ENCODE data around the gene PTPRE. TPM values are rescaled to one million over a fixed set of nuclear protein-coding genes. Genes with fewer than 3 reads are reported as not detected.

PTPRE gene
- total RNA-seq, 2 donors from 2014 or later: 26.9 to 36.1 TPM

DNA sequence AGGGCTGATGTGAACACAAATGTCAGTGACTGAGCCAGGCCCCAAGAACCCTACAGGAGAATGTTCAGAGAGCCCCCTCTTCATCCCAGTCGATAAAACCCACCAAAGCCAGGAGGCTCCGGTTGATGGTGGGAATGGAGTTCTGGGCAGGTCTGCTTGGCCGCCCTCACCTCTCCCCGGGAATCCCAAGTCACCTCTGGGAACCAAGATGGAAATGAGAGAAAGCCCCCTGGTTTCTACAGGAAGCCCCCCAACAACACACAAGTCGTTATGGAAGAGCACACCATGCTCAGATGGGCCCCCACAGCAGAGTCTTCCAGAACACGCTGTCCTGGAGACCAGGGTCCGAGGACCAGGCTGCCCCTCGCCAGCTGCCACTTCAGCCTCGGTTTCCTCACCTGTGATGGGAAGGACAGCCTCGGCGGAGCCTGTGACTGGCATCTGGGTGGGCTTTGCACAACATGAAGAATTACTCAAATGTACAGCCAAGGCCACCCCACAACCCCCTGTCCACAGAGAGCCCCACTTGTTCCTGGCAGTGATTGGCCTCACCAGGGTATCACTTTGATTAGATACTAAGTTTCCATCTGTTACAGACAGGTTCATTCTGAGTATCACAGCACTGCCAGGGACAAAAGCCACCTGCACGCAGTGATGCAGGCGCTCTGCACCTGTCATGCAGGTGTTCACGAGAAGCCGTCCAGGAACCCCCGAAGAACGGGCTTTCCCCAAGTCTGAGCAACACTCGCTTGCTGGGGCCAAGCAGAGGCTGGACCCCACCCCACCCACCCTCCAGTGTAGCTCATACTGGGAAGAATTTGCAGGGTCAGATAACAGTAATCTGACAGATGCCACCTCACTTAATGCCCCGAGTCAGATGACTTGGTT, 161.7 kb downstream of the PTPRE start:
- no peak for ATAC-seq
- intact Hi-C loops (cut with DNase I, micrococcal nuclease): no loop called here
- peak in 1 of 2 donors; percentile 14 for DNase-seq

DNA sequence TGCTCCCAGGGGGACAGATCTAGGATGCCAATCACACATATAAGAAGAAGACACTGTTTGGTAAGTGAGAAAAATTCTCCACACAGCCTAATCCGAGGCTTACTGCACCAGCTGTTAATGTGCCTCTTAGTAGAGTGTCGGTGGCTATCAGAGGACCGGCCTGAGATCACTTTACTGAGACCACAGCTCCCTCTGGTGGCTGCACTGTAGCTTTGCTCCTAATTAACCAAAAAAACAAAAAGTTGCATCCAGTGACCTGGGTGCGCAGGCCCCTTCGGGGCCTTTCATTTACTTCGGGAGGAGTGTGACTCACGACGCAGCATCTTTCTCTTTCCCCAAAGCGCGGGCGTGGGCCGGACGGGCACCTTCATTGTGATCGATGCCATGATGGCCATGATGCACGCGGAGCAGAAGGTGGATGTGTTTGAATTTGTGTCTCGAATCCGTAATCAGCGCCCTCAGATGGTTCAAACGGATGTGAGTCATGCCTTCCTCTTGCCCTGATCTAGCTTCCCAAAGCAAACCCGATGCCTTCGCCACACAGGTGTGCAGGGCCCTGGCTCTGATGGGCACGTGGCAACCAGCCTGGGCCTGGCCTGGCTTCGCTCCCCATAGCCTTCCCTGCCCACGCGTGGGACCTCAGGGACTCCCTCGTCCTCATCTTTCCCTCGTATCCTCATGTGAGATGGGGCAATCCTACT, 162.6 kb downstream of the PTPRE start:
- intact Hi-C loops (cut with DNase I, micrococcal nuclease): loop anchor here in 1 of 2 donors (10.0 kb wide), 1 partner anchor 75 kb away; no protein-coding TSS in a partner anchor
- DNase-seq (peak; percentile 58 to 66), ATAC-seq (peak; percentile 84)

DNA sequence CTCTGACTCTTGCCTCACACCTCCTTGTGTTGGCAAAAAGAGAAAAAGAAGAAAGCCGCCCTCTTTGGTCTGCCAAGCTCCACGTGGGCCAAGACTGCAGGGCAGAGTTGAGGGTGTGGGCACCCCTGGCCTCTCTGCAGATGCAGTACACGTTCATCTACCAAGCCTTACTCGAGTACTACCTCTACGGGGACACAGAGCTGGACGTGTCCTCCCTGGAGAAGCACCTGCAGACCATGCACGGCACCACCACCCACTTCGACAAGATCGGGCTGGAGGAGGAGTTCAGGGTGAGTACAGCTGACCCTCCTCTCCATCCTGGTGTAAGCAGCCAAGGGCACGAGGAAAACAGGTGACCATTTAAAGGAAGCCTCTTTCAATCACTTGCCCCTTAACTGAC, 163.3 kb downstream of the PTPRE start:
- intact Hi-C loops (cut with DNase I, micrococcal nuclease): loop anchor here in 1 of 2 donors (10.0 kb wide), 1 partner anchor 75 kb away; no protein-coding TSS in a partner anchor
- DNase-seq (peak in 1 of 2 donors; percentile 5), ATAC-seq (no peak)

DNA sequence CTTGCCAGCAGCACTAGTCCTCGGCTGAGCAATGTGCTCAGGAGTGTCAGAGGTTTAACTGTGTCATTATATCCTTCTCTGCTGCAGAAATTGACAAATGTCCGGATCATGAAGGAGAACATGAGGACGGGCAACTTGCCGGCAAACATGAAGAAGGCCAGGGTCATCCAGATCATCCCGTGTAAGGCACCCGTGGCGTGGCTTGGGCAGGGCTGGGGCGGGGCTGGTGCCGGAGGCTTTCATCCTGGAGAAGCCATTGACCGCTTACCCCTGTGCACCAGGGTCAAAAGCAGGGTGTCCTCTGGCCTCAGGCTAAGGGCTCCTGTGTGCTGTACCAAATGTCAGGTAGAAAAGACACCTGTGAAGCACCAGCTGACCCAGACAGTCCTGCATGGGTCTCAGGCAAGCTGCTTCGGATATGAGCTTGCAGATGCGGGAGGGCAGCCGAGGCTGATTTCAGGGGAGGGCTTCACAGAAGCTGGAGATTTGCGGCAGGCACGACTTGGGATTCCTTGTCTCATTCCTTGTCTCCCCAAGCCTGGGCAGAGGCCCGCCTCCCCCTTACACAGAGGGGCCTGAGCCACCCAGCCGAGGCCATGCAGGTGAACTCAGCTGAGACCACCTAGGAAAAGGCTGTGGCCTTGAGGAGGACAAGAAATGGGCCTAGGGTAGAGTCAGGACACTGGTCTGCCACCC, 164.0 kb downstream of the PTPRE start:
- intact Hi-C loops (cut with DNase I, micrococcal nuclease): loop anchor here in 1 of 2 donors (10.0 kb wide), 1 partner anchor 74 kb away; no protein-coding TSS in a partner anchor
- DNase-seq (peak in 1 of 2 donors; percentile 14), ATAC-seq (no peak)

DNA sequence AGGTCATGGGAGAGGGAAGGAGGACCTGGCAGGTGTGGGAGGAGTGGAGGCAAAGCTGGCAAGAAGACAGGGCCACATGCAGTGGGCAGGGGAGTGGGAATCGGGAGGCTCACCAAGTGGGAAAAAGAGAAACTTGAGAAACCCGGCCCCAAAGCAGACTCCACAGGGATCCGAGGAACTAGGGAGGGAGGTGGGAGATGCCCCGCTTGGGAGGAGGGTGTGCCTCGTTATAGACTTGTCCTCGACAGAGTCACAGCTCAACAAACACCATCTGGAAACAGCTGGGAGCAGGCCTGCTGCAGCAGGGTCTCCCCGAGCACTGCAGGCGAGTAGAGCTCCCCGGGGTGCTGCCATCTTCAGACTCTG, 164.5 kb downstream of the PTPRE start:
- intact Hi-C loops (cut with DNase I, micrococcal nuclease): loop anchor here in 1 of 2 donors (10.0 kb wide), 1 partner anchor 73 kb away; no protein-coding TSS in a partner anchor
- ATAC-seq: no peak
- DNase-seq: peak in 1 of 2 donors; percentile 17

DNA sequence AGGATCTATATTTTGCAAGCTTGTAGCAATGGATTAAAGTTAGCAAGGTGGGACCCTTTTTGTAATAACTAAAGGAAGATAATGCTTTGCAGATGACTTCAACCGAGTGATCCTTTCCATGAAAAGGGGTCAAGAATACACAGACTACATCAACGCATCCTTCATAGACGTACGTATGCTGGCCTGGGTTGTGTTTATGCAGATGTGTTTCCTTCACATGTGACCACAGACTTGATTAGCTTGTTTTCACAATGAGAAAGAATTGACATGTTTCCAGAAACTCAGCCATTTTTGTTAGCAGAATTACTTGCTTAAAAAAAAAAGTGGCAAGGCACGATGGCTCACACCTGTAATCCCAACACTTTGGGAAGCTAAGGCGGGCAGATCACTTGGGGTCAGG, 165.1 kb downstream of the PTPRE start:
- ATAC-seq: no peak
- DNase-seq: no peak
- intact Hi-C loops (cut with DNase I, micrococcal nuclease): loop anchor here in 1 of 2 donors (10.0 kb wide), 1 partner anchor 73 kb away; no protein-coding TSS in a partner anchor

DNA sequence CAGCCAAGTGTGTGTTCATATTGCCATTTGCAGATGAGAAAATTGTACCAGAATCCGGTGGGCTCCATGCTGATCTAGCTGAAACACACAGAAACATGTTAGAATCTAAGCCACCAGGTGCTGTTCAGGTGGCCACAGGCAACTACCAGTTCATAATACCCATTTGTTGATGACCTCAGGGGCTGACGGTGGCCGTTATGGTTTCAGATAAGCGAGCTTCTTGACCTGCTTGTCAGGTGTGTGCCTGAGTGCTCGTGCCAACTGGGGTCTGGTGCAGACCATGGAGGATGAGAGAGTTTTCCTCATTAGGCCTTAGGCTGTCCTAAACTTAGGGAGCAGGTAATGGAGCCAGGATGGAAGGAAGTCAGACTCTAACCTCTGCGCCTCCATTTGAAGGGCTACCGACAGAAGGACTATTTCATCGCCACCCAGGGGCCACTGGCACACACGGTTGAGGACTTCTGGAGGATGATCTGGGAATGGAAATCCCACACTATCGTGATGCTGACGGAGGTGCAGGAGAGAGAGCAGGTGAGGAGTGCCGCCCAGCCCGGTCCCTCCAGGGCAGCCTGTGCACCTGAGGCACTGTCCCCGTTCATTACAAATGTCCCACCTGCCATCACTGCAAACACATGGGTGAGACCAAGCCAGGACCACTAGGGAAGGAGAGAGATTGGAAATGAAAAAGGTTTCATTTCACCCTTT, 166.2 kb downstream of the PTPRE start:
- ATAC-seq: no peak
- intact Hi-C loops (cut with DNase I, micrococcal nuclease): loop anchor here in 1 of 2 donors (10.0 kb wide), 1 partner anchor 72 kb away; no protein-coding TSS in a partner anchor
- DNase-seq: no peak

DNA sequence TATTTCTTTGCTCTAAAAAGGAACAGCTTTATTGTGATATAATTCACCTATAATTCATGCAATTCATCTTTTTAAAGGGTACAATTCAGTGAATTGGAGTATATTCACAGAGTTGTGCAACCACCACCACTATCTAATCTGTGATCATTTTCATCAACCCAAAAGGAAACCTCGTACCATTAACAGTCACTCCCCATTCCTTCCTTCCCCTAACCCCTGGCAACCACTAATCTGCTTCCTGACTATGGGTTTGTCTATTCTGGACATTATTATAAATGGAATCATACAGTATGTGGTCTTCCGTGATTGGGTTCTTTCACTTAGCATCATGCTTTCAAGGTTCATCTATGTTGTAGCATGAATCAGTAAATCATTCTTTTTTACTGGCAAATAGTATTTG, 167.0 kb downstream of the PTPRE start:
- intact Hi-C loops (cut with DNase I, micrococcal nuclease): loop anchor here in 1 of 2 donors (10.0 kb wide), 1 partner anchor 71 kb away; no protein-coding TSS in a partner anchor
- no peak for DNase-seq
- no peak for ATAC-seq

DNA sequence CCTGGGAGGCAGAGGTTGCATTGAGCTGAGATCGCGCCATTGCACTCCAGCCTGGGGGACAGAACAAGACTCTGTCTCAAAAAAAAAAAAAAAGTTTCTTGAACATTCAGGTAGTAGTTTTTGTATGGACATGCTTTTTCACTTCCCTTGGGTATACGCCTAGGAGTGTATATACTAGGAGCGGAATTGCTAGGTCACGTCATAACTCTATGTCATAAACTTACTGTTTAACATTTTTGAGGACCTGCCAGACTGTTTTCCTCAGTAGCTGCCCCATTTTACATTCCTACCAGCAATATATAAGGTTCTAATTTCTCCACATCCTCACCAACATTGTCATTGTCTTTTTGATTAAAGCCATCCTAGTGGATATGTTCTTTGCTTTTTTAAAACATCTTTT, 167.7 kb downstream of the PTPRE start:
- intact Hi-C loops (cut with DNase I, micrococcal nuclease): loop anchor here in 1 of 2 donors (10.0 kb wide), 1 partner anchor 70 kb away; no protein-coding TSS in a partner anchor

DNA sequence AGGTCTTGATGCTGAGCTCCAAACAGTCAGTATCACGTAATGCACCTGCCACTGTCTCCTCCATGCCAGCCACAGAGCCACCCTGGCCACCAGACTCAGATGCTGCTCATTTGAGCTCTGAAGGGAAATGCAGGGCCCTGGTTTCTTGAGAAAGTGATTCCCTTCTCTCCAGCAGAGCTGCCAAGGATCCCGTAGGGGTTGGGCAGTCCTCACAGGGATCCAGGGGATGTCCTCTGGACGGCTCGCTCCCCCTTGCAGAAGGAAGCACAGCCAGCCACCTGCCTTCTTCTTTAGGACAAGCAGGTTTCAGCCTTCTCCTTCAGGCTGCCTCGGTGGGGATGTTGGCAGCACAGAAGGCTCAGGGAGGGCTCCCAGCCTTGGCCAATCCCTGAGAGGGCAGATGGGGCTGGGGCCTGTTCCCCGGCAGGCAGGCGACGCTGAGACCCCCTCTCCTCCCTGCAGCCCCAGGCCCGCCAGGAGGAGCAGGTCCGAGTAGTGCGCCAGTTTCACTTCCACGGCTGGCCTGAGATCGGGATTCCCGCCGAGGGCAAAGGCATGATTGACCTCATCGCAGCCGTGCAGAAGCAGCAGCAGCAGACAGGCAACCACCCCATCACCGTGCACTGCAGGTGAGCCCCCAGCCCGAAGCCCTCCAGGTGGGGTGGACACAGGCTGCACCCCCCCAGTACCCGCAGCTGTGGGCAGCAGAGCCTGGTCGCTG, 170.4 kb downstream of the PTPRE start:
- no peak for DNase-seq
- no peak for ATAC-seq
- intact Hi-C loops (cut with DNase I, micrococcal nuclease): loop anchor here in 1 of 2 donors (10.0 kb wide), 1 partner anchor 67 kb away; no protein-coding TSS in a partner anchor

More for the DNA sequence above, 167.7 kb downstream of the PTPRE start:
- DNase-seq (no peak), ATAC-seq (no peak)

DNA sequence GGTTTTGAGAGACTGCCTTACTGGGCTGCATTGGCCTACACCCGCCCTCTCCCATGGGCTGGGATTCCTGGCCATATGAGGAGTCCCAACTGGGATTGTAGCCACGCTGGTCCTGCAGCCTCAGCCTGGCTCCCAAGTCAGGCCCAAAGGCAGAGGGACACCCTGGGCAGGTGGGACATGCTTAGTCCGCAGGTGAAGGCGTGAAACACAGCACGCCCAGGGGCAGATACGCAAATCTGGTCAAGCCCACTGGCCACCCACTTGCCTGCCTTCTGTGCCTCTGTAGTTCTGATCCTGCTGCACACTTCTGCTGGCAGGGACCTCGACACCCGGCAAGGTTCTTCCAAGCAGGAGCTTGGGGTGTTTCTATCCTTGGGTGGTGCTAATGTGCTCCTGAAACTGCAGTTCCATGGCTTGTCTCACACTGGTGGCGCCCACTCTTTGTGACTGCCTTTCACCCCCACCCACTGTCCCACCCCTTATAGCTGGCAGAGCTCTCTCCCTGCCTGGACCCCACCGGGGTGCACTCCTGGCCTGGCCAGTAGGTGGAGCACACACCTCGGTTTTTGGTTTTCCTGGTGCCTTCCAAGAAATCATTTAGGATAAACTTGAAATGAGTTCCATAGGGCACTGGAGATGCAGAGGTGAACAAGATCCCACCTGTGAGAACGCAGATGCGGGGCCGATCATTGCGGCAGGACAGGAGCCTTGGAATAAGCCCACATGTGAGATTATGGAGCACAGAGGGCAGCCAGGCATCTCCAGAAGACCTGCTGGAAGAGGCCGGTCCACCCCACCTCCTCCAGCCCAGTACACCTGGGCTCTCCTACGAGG, 171.4 kb downstream of the PTPRE start:
- peak in 1 of 2 donors; percentile 56 for DNase-seq
- intact Hi-C loops (cut with DNase I, micrococcal nuclease): loop anchor here in 1 of 2 donors (10.0 kb wide), 1 partner anchor 66 kb away; no protein-coding TSS in a partner anchor

DNA sequence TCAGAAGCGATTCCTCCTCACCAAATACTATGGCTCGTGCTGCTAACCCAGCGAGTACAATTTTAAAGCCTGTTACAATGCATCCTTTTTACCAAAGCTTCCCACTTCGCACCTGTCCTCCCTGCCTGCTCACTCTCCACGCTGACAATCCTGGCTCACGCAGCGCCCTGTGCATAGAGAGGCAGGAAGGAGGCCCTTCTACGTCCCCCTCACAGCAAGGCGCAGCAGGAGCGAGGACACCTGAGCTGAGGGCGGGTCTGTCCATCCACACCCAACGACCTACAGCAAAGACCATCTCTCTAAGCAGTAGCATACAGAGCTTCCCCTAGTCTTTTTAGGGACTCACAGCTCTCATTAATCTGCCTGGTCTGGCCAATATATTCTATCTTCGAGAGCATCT, 173.3 kb downstream of the PTPRE start:
- no peak for DNase-seq
- ATAC-seq: no peak

More for the DNA sequence above, 171.4 kb downstream of the PTPRE start:
- peak; percentile 83 for ATAC-seq

DNA sequence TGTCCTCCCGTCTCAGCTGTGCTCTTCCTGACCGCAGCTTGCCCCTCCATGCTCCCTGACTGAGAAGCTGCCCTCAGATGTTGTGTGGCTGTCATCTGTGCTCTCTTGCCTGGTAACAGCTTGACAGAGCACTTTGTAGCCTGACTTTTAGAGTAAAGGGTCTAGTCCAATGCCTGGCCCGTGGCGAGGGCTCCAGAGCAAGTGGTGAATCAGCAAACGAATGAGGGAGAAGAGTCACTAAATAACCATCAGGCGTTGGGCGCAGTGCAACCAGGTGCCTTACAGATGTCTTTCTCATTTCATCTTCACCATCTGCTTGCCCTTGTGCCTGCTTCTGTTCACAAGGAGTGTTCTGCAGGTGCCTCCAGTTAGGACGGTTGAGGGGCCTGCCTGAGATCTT, 173.7 kb downstream of the PTPRE start:
- ATAC-seq: no peak
- intact Hi-C loops (cut with DNase I, micrococcal nuclease): no loop called here
- no peak for DNase-seq

More for the DNA sequence above, 173.3 kb downstream of the PTPRE start:
- intact Hi-C loops (cut with DNase I, micrococcal nuclease): no loop called here

DNA sequence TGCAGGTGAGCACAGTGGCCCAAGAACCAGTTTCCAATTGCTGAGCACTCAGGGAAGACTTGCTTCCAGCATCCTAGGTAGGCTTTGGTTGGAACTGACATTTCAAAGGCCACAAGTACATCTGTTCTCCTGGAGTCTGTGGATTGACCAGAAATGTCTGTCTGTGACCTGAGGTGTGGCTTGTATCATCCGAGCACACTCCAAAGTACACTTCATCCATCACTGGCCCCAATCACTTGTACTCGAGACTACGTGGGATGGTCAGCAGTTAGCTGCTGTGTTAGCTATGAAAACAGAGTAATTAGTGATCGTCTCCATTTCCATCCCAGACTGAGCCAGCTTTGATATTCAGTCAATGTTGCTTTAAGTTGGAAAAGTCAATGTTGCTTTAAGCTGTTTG, 174.3 kb downstream of the PTPRE start:
- ATAC-seq (no peak), DNase-seq (no peak)
- intact Hi-C loops (cut with DNase I, micrococcal nuclease): no loop called here

DNA sequence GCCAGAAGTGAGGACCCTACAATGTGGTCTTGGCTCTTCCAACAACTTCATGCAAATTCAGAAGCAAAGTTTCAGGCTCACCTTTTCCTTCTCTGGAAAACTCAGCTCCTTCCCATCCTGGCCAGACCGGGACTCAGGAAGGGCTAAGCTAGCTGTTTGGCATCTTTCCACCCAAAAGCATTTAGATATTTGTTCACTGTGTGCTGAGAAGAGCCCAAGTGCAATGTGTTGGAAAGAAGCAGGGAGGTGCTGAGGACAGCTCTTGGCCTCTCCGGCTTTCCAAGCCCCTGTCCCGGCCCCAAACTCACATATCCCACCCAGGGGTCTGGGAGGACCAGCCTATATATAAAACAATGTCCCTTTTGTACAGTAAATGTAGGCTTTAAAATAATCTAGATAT, 174.8 kb downstream of the PTPRE start:
- DNase-seq (no peak), ATAC-seq (no peak)
- intact Hi-C loops (cut with DNase I, micrococcal nuclease): no loop called here

DNA sequence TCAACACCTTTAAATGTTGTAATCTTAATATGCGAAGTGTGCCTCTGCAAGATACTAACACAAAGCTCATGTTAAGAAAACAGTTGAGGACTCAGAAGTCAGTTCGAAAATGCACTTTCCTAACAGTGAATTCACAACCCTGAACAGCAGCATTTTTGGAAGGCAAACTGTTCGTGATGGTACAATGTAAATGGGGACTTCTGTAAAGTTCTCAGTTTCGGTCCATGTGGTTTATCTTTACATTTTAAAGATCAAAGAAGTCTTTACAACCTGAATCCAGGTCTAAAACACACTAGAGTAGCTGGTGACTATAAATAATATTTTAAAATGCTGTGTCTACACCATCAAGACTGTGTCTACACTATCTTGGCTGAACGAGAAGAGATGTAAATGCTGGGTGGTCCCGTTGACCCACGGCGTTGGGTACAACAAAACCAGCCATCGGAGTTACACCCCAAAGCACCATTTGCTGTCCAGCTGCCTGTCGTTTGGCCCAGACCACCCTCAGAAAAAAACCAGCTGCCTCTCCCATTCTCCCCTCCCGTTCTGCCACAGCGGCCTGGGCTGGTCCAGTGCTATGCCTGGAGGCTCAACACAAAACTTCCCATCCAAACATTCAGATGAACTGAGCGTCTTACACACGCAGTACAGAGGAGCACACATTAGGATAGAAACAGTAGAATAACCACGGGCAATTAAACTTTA, 176.4 kb downstream of the PTPRE start:
- intact Hi-C loops (cut with DNase I, micrococcal nuclease): no loop called here
- no peak for DNase-seq
- no peak for ATAC-seq

Data from left colon (tissue), 2 donors.